ENCODE results near the gene CBX8.

Gene CBX8

DNA sequence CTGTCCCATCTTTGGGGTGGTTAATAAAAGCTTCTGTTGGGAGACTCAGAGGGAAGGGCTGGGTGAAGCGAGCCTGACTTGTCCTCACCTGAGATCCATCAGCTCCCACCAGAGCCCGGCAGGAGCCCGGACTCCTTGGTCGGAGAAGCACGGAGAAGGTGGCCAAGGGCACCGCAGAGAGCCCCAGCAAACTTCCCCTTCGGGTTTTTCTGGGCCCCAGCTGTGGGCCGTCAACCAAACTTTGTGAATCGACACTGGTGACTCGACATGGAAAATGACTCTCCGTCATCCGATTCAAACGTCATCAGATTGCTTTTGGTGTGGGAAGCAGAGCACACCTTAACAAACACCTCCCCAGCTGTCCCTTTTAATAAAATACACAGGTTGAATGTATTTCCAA, 44.7 kb downstream of the CBX8 start:
- Histone ChIP-seq H3K4me3 (ENCODE audit: low read depth in 1 of 2, low read length in 1 of 2) (no peak overlapping the region), H3K27ac (no peak overlapping the region), H3K9me3 (no peaks in the 10 kb centered on the region), H3K36me3 (no peaks in the 10 kb centered on the region), H3K4me1 (ENCODE audit: control insufficient read depth in 1 of 2, insufficient read depth in 1 of 2, low read depth in 1 of 2, low read length in 1 of 2) (no peaks in the 10 kb centered on the region), H3K27me3 (peaks cover 82% of the 10 kb centered on the region)
- TF ChIP-seq, protein P1, sequence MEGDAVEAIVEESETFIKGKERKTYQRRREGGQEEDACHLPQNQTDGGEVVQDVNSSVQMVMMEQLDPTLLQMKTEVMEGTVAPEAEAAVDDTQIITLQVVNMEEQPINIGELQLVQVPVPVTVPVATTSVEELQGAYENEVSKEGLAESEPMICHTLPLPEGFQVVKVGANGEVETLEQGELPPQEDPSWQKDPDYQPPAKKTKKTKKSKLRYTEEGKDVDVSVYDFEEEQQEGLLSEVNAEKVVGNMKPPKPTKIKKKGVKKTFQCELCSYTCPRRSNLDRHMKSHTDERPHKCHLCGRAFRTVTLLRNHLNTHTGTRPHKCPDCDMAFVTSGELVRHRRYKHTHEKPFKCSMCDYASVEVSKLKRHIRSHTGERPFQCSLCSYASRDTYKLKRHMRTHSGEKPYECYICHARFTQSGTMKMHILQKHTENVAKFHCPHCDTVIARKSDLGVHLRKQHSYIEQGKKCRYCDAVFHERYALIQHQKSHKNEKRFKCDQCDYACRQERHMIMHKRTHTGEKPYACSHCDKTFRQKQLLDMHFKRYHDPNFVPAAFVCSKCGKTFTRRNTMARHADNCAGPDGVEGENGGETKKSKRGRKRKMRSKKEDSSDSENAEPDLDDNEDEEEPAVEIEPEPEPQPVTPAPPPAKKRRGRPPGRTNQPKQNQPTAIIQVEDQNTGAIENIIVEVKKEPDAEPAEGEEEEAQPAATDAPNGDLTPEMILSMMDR (IDR thresholded peaks at IDR 0.05) = no peak

DNA sequence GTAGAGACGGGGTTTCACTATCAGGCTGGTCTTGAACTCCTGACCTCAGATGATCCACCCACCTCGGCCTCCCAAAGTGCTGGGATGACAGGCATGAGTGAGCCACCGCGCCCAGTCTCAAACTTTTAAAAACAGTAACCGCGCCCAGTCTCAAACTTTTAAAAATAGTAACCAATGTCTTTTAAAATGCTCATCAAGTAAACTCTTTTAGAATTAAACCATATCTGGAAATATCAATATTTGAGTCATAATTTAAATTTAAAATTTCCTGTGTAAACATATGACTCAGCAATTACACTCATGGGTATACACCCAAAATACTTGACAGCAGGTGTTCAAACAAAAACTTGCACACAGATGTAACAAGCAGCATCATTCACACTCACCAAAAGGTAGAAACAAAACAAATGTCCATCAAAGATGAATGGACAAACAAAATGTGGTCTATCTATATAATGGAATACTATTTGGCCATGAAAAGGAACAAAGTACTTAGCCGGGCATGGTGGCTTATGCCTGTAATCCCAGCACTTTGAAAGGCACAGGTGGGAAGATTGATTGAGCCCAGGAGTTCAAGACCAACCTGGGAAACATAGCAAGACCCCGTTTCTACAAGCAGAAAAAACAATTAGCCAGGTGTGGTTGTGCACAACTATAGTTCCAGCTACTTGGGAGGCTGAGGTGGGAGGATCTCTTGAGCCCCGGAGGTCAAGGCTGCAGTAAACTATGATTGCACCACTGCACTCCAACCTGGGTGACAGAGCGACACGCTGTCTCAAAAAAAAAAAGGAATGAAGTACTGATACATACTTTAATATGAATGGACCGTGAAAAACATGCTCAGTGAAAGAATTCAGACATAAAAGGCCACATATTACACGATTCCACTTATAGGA, 46.0 kb downstream of the CBX8 start:
- no peaks in the 10 kb centered on the region for H3K36me3 ChIP-seq
- H3K4me3 ChIP-seq (ENCODE audit: low read depth in 1 of 2, low read length in 1 of 2) = no peak overlapping the region
- H3K27me3 ChIP-seq = peaks cover 93% of the 10 kb centered on the region
- no peaks in the 10 kb centered on the region for H3K4me1 ChIP-seq (ENCODE audit: control insufficient read depth in 1 of 2, insufficient read depth in 1 of 2, low read depth in 1 of 2, low read length in 1 of 2)
- TF ChIP-seq, protein P1 (IDR thresholded peaks at IDR 0.05) = no peak
- H3K9me3 ChIP-seq = no peaks in the 10 kb centered on the region
- no peak overlapping the region for H3K27ac ChIP-seq

DNA sequence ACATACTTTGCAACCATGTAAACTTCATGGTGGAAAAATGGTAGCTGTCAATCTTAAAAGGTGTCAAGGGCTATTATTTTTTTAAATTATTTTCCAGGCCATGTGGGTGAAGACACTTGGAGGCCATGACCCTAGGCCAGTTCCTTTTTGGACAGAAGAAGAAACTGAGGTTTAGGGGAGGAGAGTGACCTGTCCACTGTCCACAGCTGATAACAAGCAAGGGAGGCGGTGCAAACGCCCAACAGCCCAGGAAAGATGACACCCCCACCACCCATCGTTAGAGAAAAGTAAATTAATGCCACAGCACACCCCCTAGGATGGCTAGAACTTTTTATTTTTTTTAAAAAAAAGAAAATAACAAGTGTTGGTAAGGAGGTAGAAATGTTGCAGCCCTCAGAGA, 46.9 kb downstream of the CBX8 start:
- Histone ChIP-seq H3K27ac (no peak overlapping the region), H3K4me1 (ENCODE audit: control insufficient read depth in 1 of 2, insufficient read depth in 1 of 2, low read depth in 1 of 2, low read length in 1 of 2) (no peaks in the 10 kb centered on the region), H3K36me3 (no peaks in the 10 kb centered on the region), H3K27me3 (peaks cover 100% of the 10 kb centered on the region), H3K9me3 (no peaks in the 10 kb centered on the region), H3K4me3 (ENCODE audit: low read depth in 1 of 2, low read length in 1 of 2) (no peak overlapping the region)
- TF ChIP-seq, protein P1 (IDR thresholded peaks at IDR 0.05) = no peak

DNA sequence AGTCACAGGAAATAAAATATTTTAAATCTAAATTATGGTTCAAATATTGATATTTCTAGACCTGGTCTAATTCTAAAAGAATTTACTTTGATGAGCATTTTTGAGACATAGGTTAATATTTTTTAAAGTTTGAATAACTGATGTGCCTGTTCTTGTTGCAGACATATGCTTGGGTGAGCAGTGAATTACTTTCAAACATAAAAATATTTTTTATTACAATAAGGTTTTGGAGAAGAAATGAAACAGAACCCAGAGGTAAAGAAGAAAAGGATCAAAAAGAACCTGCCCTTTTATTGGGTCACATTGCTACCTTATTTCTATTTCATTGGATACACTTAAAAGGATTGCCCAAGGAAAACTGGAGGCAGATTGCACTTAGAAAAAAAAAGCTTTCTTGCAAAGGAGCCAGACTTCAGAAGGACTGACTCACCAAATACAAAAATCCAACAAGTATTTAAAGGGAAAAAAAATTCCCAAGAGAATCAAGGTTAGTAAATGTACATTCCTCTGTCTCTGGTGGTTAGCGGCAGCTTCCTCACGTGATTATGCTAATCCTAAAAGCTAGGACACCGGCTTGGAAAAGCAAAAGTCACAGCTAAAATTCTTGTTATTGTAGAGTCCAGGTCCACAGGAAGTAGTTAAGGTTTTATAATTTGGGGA, 47.6 kb downstream of the CBX8 start:
- no peak overlapping the region for H3K27ac ChIP-seq
- H3K9me3 ChIP-seq = no peaks in the 10 kb centered on the region
- H3K4me1 ChIP-seq (ENCODE audit: control insufficient read depth in 1 of 2, insufficient read depth in 1 of 2, low read depth in 1 of 2, low read length in 1 of 2) = no peaks in the 10 kb centered on the region
- TF ChIP-seq, protein P1 (IDR thresholded peaks at IDR 0.05) = no peak
- H3K4me3 ChIP-seq (ENCODE audit: low read depth in 1 of 2, low read length in 1 of 2) = no peak overlapping the region
- H3K27me3 ChIP-seq = peaks cover 99% of the 10 kb centered on the region
- no peaks in the 10 kb centered on the region for H3K36me3 ChIP-seq

DNA sequence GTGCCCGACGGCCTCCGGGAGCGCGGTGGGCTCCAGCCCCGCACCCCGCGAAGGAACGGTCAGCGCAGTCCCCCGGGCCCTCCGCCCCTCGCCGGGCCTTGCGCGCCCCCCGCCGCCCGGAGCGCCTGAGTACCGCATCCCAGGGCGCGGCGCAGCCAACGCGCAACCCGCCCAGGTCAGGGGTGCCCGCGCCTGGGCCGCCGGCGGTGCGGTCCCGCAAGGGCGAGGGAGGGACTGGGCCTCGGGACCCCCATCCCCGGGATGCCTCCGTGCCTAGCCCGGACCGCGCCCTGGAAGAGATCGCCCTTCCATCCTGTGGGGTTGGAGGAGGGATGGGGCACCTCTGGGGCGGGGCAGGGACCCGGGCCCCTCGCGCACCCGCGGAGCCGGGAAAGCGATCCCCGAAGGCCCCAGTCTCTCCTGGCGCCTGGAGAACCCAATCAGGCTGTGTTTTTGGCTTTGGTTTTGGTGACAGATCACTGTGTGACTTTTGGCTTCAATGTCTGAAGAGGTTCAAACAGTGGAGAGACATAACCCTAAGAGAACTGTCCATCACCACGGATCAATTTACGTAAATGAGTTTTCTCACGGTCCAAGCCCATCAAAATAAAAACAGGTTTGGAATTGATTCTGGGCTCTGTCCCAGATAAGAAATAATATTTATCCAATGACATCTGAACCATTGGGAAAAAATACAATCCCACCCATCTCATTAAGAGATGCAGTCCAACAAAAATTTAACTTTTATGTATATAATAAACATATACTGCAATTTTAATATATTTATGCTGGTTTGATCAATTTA, 48.4 kb downstream of the CBX8 start:
- no peak overlapping the region for H3K27ac ChIP-seq
- no peak overlapping the region for H3K4me3 ChIP-seq (ENCODE audit: low read depth in 1 of 2, low read length in 1 of 2)
- no peaks in the 10 kb centered on the region for H3K9me3 ChIP-seq
- TF ChIP-seq, protein P1 (IDR thresholded peaks at IDR 0.05) = no peak
- peaks cover 99% of the 10 kb centered on the region for H3K27me3 ChIP-seq
- H3K36me3 ChIP-seq = no peaks in the 10 kb centered on the region
- no peaks in the 10 kb centered on the region for H3K4me1 ChIP-seq (ENCODE audit: control insufficient read depth in 1 of 2, insufficient read depth in 1 of 2, low read depth in 1 of 2, low read length in 1 of 2)

All from neutrophil (primary cell).